Esophagus squamous epithelium (tissue), 5 donors: ENCODE measurements around the gene LILRA5. TPM values are rescaled to one million over a fixed set of nuclear protein-coding genes. Genes with fewer than 3 reads are reported as not detected.
"Not testable (repeated sequence)": the region's sequence is repeated elsewhere in the genome, so short reads cannot be mapped to it uniquely, and the experiment has no call there.

Experiments used
- DNase-seq: peaks from one replicate; lab custom pipeline; 2025; lab: John Stamatoyannopoulos, UW
- H3K27ac ChIP-seq, 4 donors: fragments of 200-600 bp; sonication (generic); one replicate each; pipeline ENCODE4 v1.5.1; 2016 to 2019; ENCODE audit warnings: mild to moderate bottlenecking in 1 of 4
- H3K27me3 ChIP-seq, 4 donors: fragments of 200-600 bp; sonication (generic); 1 replicate in 3 of 4; 2 replicates in 1 of 4; pipeline versions ENCODE4 v1.5.1 to v1.6.0; 2017 to 2021; ENCODE audit warnings: antibody characterized with exemption in 1 of 4
- H3K36me3 ChIP-seq, 3 donors: fragments of 200-600 bp; sonication (generic); one replicate each; pipeline ENCODE4 v1.5.1; 2016 to 2019
- H3K4me1 ChIP-seq, 3 donors: fragments of 200-600 bp; sonication (generic); one replicate each; pipeline ENCODE4 v1.5.1; 2017 to 2019
- H3K4me3 ChIP-seq, 4 donors: fragments of 200-600 bp; sonication (generic); 1 replicate in 3 of 4; 2 replicates in 1 of 4; pipeline ENCODE4 v1.5.1; 2016 to 2019; ENCODE audit warnings: mild to moderate bottlenecking in 2 of 4, moderate library complexity in 1 of 4
- H3K9me3 ChIP-seq, 3 donors: fragments of 200-600 bp; sonication (generic); one replicate each; pipeline ENCODE4 v1.5.1; 2016 to 2019
- CTCF ChIP-seq, 6 experiments: fragments of 450-650 bp in 4 of 6; fragments of 200-600 bp in 2 of 6; sonication (generic) in 2 of 6; IDR thresholded peaks; one replicate each; pipeline ENCODE4 v1.5.1; 2016 to 2019; ENCODE audit warnings: antibody characterized with exemption in 6 of 6, mild to moderate bottlenecking in 4 of 6, moderate library complexity in 4 of 6
- POLR2A ChIP-seq, 4 donors: fragments of 450-650 bp; IDR thresholded peaks; one replicate each; pipeline ENCODE4 v1.6.1; 2017; ENCODE audit warnings: antibody characterized with exemption in 4 of 4, mild to moderate bottlenecking in 4 of 4, moderate library complexity in 3 of 4
- WGBS, 2 donors: methylation state at CpG; one replicate each; pipeline ENCODE4 v1.1.5; 2018; 5-methylcytosine and 5-hydroxymethylcytosine counted together
- intact Hi-C: fragments of 100-400 bp; cut with DNase I; formaldehyde crosslinking; loops from one replicate; pipeline ENCODE4 v1.15.0; 2022
- total RNA-seq, 4 donors: library from RNA; depleted of rRNA; stranded (reverse); fragments of >200 nt; gene quantifications; one replicate each; pipeline ENCODE4 v1.1.0, GENCODE V29; 2016
- donor health status: DM: yes; HTN: yes; CAD: no.

LILRA5 gene
- total RNA-seq, 4 donors from 2014 or later = 0.38 to 1.4 (median 0.70) TPM; not detected in 1

GRCh38 chr19:54333586-54334298 lies 20.8 kb upstream of the LILRA5 start:
- Histone ChIP-seq H3K9me3 (no peaks in the 10 kb centered on the region), H3K4me1 (no peaks in the 10 kb centered on the region), H3K4me3 (no peak overlapping the region), H3K27ac (no peak overlapping the region), H3K36me3 (no peaks in the 10 kb centered on the region), H3K27me3 (peaks cover 0 to 24% (median 0%) of the 10 kb centered on the region in 4 donors)
- no peak for DNase-seq
- TF ChIP-seq CTCF (IDR thresholded peaks at IDR 0.05) (no peak), POLR2A (IDR thresholded peaks at IDR 0.05) (no peak)
- WGBS, 2 donors = 70 to 75% methylated on average over 1 of the region's 3 CpGs
- intact Hi-C loops = no loop called here

DNA sequence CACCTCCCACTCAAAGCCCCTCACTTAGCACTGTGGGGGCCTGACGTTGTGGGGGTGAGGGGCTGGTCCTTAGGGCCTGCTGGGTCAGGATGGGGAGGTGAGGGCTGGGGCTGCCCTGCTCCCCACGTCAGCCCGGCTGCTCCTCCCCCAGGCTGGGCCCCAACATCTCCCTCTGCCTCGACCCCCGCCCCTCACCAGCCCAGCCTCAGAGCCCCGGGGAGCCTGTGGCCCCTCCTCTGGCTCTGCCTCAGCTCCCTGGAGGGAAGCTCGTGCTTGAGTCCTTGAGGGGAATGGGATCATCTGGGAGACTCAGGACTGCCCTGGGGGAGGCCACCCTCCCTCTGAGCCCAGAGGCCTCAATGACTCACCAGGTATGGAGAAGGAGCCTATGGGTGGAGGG lies 19.2 kb upstream of the LILRA5 start:
- WGBS, 2 donors = no CpG with 5 or more reads among the region's 7 CpGs
- Histone ChIP-seq H3K27ac (no peak overlapping the region), H3K36me3 (no peaks in the 10 kb centered on the region), H3K4me1 (no peaks in the 10 kb centered on the region), H3K9me3 (no peaks in the 10 kb centered on the region), H3K27me3 (peaks cover 0 to 9% (median 0%) of the 10 kb centered on the region in 4 donors), H3K4me3 (no peak overlapping the region)
- intact Hi-C loops = no loop called here
- TF ChIP-seq POLR2A (IDR thresholded peaks at IDR 0.05) (no peak), CTCF (IDR thresholded peaks at IDR 0.05) (no peak)
- DNase-seq = no peak

- no peaks in the 10 kb centered on the region for H3K9me3 ChIP-seq
- intact Hi-C loops = no loop called here
- H3K36me3 ChIP-seq = no peaks in the 10 kb centered on the region
- WGBS, 2 donors = 90% methylated on average over 2 of the region's 7 CpGs; no CpG with 5 or more reads in 1 of the 2 donors
- H3K4me1 ChIP-seq = no peaks in the 10 kb centered on the region
- TF ChIP-seq POLR2A (IDR thresholded peaks at IDR 0.05) (no peak), CTCF (IDR thresholded peaks at IDR 0.05) (no peak)
- DNase-seq = no peak
- H3K27me3 ChIP-seq = peaks cover 0 to 8% (median 0%) of the 10 kb centered on the region in 4 donors
- no peak overlapping the region for H3K27ac ChIP-seq
- H3K4me3 ChIP-seq = no peak overlapping the region
These were observed 18.7 kb upstream of the LILRA5 start for GRCh38 chr19:54331626-54332025.

- no peak overlapping the region for H3K4me3 ChIP-seq
- intact Hi-C loops = no loop called here
- TF ChIP-seq POLR2A (IDR thresholded peaks at IDR 0.05) (no peak), CTCF (IDR thresholded peaks at IDR 0.05) (no peak)
- H3K27me3 ChIP-seq = peaks cover 0 to 9% (median 0%) of the 10 kb centered on the region in 4 donors
- DNase-seq = no peak
- 74 to 86% methylated on average over 10 to 13 of the region's 14 CpGs for WGBS, 2 donors
- H3K27ac ChIP-seq = no peak overlapping the region
- no peaks in the 10 kb centered on the region for H3K4me1 ChIP-seq
- no peaks in the 10 kb centered on the region for H3K36me3 ChIP-seq
- no peaks in the 10 kb centered on the region for H3K9me3 ChIP-seq
These were observed 16.7 kb upstream of the LILRA5 start for GRCh38 chr19:54329476-54330165.

GRCh38 chr19:54328781-54329180 lies 15.8 kb upstream of the LILRA5 start:
- WGBS, 2 donors = 60 to 64% methylated on average over 4 of the region's 5 CpGs
- H3K4me1 ChIP-seq, H3K27ac ChIP-seq, intact Hi-C loops, H3K9me3 ChIP-seq, DNase-seq, H3K4me3 ChIP-seq, H3K36me3 ChIP-seq: not testable (repeated sequence)
- H3K27me3 ChIP-seq = peaks cover 0 to 15% (median 0%) of the 10 kb centered on the region in 4 donors
